ENCODE measurements around the gene LDLRAD3. TPM values are rescaled to one million over a fixed set of nuclear protein-coding genes. Genes with fewer than 3 reads are reported as not detected.

The LDLRAD3 gene
- total RNA-seq, 4 donors from 2014 or later: 10.2 to 41.9 (median 19.8) TPM

DNA sequence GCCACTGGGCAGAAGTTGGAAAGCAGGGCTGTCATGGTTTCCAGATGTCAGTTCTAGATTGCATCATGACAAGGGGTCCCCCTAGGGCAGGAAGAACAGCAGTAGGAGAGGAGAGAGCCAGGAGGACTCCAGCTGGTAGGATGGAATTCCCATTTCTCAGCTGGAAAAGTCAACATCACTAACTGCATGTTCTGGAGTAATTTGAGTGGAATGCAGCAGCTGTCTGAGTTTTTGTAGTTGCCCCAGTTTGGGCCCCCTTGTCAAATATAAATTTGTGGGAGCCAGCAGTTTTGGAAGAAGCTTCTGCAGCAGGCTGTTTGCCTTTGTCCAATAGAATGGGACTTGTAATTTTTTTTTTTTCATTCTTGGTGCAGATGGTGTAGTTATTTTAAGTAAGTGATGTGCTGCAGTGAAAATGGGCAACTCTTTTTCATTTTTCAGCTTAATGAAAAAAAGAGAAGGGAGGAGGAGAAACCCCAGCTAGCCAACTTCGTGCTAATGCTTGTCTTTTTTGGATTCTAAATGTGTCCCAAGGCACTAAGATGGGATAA lies 86.9 kb downstream of the LDLRAD3 start:
- intact Hi-C loops (cut with DNase I; ENCODE audit: low total_unique reads): no loop called here
- no peak for DNase-seq
- Histone ChIP-seq H3K27me3 (no peaks in the 10 kb centered on the region), H3K36me3 (no peaks in the 10 kb centered on the region), H3K9me3 (no peaks in the 10 kb centered on the region), H3K4me1 (no peaks in the 10 kb centered on the region), H3K27ac (no peak overlapping the region), H3K4me3 (no peak overlapping the region)
- TF ChIP-seq POLR2A (IDR thresholded peaks at IDR 0.05): no peak
- TF ChIP-seq, protein P1, sequence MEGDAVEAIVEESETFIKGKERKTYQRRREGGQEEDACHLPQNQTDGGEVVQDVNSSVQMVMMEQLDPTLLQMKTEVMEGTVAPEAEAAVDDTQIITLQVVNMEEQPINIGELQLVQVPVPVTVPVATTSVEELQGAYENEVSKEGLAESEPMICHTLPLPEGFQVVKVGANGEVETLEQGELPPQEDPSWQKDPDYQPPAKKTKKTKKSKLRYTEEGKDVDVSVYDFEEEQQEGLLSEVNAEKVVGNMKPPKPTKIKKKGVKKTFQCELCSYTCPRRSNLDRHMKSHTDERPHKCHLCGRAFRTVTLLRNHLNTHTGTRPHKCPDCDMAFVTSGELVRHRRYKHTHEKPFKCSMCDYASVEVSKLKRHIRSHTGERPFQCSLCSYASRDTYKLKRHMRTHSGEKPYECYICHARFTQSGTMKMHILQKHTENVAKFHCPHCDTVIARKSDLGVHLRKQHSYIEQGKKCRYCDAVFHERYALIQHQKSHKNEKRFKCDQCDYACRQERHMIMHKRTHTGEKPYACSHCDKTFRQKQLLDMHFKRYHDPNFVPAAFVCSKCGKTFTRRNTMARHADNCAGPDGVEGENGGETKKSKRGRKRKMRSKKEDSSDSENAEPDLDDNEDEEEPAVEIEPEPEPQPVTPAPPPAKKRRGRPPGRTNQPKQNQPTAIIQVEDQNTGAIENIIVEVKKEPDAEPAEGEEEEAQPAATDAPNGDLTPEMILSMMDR (IDR thresholded peaks at IDR 0.05): no peak

- H3K4me1 ChIP-seq: no peaks in the 10 kb centered on the region
- no peak overlapping the region for H3K27ac ChIP-seq
- no peaks in the 10 kb centered on the region for H3K27me3 ChIP-seq
- no peak for DNase-seq
- no peaks in the 10 kb centered on the region for H3K9me3 ChIP-seq
- H3K4me3 ChIP-seq: no peak overlapping the region
- no peaks in the 10 kb centered on the region for H3K36me3 ChIP-seq
- no peak for TF ChIP-seq POLR2A (IDR thresholded peaks at IDR 0.05)
- TF ChIP-seq, protein P1 (IDR thresholded peaks at IDR 0.05): no peak
- intact Hi-C loops (cut with DNase I; ENCODE audit: low total_unique reads): no loop called here
Measured at GRCh38 chr11:36033082-36033751, 89.4 kb downstream of the LDLRAD3 start.

DNA sequence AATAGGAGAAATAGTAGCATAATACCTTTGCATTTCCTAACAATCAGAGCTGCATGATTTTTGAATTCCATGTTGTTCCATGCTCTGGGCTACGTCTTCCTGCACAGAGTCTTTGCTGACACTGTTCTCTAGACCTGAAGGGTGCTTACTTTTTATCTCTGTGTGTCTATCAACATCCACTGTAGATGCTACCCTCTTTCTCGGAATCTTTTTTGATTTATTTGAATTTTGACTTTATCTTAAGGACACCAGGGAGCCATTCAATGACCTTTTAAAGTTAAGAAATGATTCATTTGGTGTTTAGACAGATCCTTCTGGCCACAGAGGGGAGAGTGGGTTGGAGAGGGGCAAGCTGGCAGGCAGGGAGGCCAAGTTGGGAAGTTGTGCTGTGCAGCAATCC lies 90.1 kb downstream of the LDLRAD3 start:
- DNase-seq: no peak
- Histone ChIP-seq H3K4me1 (no peaks in the 10 kb centered on the region), H3K27ac (no peak overlapping the region), H3K4me3 (no peak overlapping the region), H3K36me3 (no peaks in the 10 kb centered on the region), H3K9me3 (no peaks in the 10 kb centered on the region), H3K27me3 (no peaks in the 10 kb centered on the region)
- TF ChIP-seq, protein P1 (IDR thresholded peaks at IDR 0.05): no peak
- no peak for TF ChIP-seq POLR2A (IDR thresholded peaks at IDR 0.05)
- intact Hi-C loops (cut with DNase I; ENCODE audit: low total_unique reads): no loop called here

GRCh38 chr11:36034551-36035331 lies 90.9 kb downstream of the LDLRAD3 start:
- intact Hi-C loops (cut with DNase I; ENCODE audit: low total_unique reads): no loop called here
- no peak overlapping the region for H3K27ac ChIP-seq
- no peaks in the 10 kb centered on the region for H3K36me3 ChIP-seq
- H3K27me3 ChIP-seq: no peaks in the 10 kb centered on the region
- DNase-seq: no peak
- no peaks in the 10 kb centered on the region for H3K4me1 ChIP-seq
- H3K9me3 ChIP-seq: no peaks in the 10 kb centered on the region
- H3K4me3 ChIP-seq: no peak overlapping the region
- TF ChIP-seq, protein P1 (IDR thresholded peaks at IDR 0.05): no peak
- TF ChIP-seq POLR2A (IDR thresholded peaks at IDR 0.05): no peak

GRCh38 chr11:36035454-36035853 lies 91.6 kb downstream of the LDLRAD3 start:
- Histone ChIP-seq H3K9me3 (no peaks in the 10 kb centered on the region), H3K27ac (no peak overlapping the region), H3K4me1 (no peaks in the 10 kb centered on the region), H3K36me3 (no peaks in the 10 kb centered on the region), H3K27me3 (no peaks in the 10 kb centered on the region), H3K4me3 (no peak overlapping the region)
- TF ChIP-seq, protein P1 (IDR thresholded peaks at IDR 0.05): no peak
- no peak for TF ChIP-seq POLR2A (IDR thresholded peaks at IDR 0.05)
- DNase-seq: no peak
- intact Hi-C loops (cut with DNase I; ENCODE audit: low total_unique reads): no loop called here

Data from uterus (tissue), 4 donors.